Measurements from ENCODE around the gene AHCYL2. TPM values are rescaled to one million over a fixed set of nuclear protein-coding genes. Genes with fewer than 3 reads are reported as not detected.

AHCYL2 gene
- total RNA-seq, 1 donor from 2014 or later, result 39.3 TPM

DNA sequence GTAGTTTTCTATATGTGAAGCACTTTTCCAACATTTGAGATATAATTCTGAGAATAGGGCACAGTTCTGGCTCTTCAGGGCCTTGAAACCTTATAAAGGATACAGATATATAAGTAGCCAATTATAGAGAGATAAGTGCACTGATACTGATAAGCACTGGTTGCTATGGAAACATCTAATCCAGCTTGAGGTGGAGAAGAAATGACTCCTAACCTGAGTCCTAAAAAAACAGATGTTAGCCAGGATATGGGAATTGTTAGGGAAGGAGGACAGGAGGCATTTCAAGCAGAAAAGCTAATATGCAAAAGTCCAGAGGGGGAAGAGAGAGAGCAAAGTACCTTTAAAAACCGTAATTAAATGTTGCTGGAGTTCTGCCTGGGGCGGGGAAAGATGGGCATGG lies 240.2 kb downstream of the AHCYL2 start:
- no peaks in the 10 kb centered on the region for H3K27me3 ChIP-seq
- H3K9me3 ChIP-seq (ENCODE audit: low read depth), result no peaks in the 10 kb centered on the region
- Mint-ChIP-seq H3K27me3 (ENCODE audit: insufficient read depth, low read depth) (no peaks in the 10 kb centered on the region), H3K9me3 (no peaks in the 10 kb centered on the region), H3K4me1 (no peaks in the 10 kb centered on the region), H3K27ac (no peak overlapping the region), H3K36me3 (peaks cover 2% of the 10 kb centered on the region), H3K4me3 (no peak overlapping the region)
- H3K79me2 ChIP-seq (ENCODE audit: low read depth), result no peaks in the 10 kb centered on the region
- H3K4me3 ChIP-seq, result no peak overlapping the region
- no peak overlapping the region for H3K4me2 ChIP-seq
- H3K27ac ChIP-seq, result no peak overlapping the region
- no peaks in the 10 kb centered on the region for H3K4me1 ChIP-seq
- no peak for DNase-seq (ENCODE audit: low spot score)
- H4K20me1 ChIP-seq (ENCODE audit: low read depth), result no peaks in the 10 kb centered on the region
- TF ChIP-seq EZH2 (IDR thresholded peaks at IDR 0.05) (no peak), EZH2phosphoT487 (IDR thresholded peaks at IDR 0.05) (no peak)
- TF ChIP-seq, protein P1, sequence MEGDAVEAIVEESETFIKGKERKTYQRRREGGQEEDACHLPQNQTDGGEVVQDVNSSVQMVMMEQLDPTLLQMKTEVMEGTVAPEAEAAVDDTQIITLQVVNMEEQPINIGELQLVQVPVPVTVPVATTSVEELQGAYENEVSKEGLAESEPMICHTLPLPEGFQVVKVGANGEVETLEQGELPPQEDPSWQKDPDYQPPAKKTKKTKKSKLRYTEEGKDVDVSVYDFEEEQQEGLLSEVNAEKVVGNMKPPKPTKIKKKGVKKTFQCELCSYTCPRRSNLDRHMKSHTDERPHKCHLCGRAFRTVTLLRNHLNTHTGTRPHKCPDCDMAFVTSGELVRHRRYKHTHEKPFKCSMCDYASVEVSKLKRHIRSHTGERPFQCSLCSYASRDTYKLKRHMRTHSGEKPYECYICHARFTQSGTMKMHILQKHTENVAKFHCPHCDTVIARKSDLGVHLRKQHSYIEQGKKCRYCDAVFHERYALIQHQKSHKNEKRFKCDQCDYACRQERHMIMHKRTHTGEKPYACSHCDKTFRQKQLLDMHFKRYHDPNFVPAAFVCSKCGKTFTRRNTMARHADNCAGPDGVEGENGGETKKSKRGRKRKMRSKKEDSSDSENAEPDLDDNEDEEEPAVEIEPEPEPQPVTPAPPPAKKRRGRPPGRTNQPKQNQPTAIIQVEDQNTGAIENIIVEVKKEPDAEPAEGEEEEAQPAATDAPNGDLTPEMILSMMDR (IDR thresholded peaks at IDR 0.05), result no peak
- H3K9ac ChIP-seq, result no peak overlapping the region
- H3F3A ChIP-seq (ENCODE audit: low read depth), result no peaks in the 10 kb centered on the region
- no peaks in the 10 kb centered on the region for H3K36me3 ChIP-seq
- no peak overlapping the region for H2AFZ ChIP-seq (replicated peaks)

DNA sequence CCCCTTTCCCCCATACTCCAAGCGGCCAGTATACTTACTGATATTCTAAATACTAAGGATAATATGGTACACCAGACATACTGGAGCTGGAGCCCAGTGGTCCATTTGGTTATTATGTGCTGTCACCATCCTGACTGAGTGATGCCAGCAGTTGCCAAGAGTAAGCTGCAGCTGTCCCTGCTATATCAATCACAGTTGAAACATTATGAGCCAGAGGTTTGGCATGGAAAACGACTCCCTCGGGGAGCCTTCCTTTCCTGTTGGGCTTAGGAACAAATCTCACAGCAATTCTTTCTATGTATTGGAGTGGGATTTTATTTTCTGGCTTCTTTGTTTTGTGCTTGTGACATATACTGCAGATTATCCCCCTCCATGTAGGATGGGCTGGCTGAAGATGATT lies 242.0 kb downstream of the AHCYL2 start:
- TF ChIP-seq, protein P1 (IDR thresholded peaks at IDR 0.05), result no peak
- TF ChIP-seq EZH2 (IDR thresholded peaks at IDR 0.05) (no peak), EZH2phosphoT487 (IDR thresholded peaks at IDR 0.05) (no peak)
- Histone ChIP-seq H3K4me3 (no peak overlapping the region), H3K27me3 (no peaks in the 10 kb centered on the region), H4K20me1 (ENCODE audit: low read depth) (no peaks in the 10 kb centered on the region), H3K36me3 (no peaks in the 10 kb centered on the region), H3K79me2 (ENCODE audit: low read depth) (no peaks in the 10 kb centered on the region), H3K9me3 (ENCODE audit: low read depth) (no peaks in the 10 kb centered on the region), H3K9ac (no peak overlapping the region), H3K4me1 (no peaks in the 10 kb centered on the region), H3K4me2 (no peak overlapping the region), H2AFZ (replicated peaks) (no peak overlapping the region), H3K27ac (no peak overlapping the region), H3F3A (ENCODE audit: low read depth) (no peaks in the 10 kb centered on the region)
- Mint-ChIP-seq H3K27me3 (ENCODE audit: insufficient read depth, low read depth) (no peaks in the 10 kb centered on the region), H3K4me3 (no peak overlapping the region), H3K27ac (no peak overlapping the region), H3K36me3 (peaks cover 2% of the 10 kb centered on the region), H3K4me1 (no peaks in the 10 kb centered on the region), H3K9me3 (no peaks in the 10 kb centered on the region)
- no peak for DNase-seq (ENCODE audit: low spot score)

DNA sequence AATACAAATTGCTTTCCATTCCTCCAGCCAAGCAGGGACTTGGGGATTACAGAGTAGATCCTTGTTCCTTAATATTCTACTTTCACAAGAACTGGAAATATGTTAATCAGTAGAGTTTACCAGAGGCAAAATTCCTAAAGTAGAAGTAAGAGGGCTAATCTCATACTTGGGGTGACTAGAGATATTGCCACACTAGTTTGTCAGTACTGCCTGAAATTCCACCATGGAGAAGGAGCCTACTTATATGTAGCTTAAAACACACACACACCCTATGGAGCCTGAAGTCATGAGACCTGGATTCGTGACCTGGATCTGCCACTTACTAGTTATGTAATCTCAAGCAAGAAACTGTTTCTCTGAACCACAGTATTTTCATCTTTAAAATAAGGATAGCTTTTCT lies 243.3 kb downstream of the AHCYL2 start:
- peaks cover 2% of the 10 kb centered on the region for H3K36me3 Mint-ChIP-seq
- Histone ChIP-seq H3K27ac (no peak overlapping the region), H3K9me3 (ENCODE audit: low read depth) (no peaks in the 10 kb centered on the region), H3F3A (ENCODE audit: low read depth) (no peaks in the 10 kb centered on the region), H3K4me3 (no peak overlapping the region), H3K4me2 (no peak overlapping the region), H2AFZ (replicated peaks) (no peak overlapping the region), H3K4me1 (no peaks in the 10 kb centered on the region), H3K9ac (no peak overlapping the region), H4K20me1 (ENCODE audit: low read depth) (no peaks in the 10 kb centered on the region), H3K79me2 (ENCODE audit: low read depth) (no peaks in the 10 kb centered on the region), H3K36me3 (no peaks in the 10 kb centered on the region), H3K27me3 (no peaks in the 10 kb centered on the region)
- H3K4me1 Mint-ChIP-seq, result no peaks in the 10 kb centered on the region
- H3K9me3 Mint-ChIP-seq, result no peaks in the 10 kb centered on the region
- no peak overlapping the region for H3K27ac Mint-ChIP-seq
- DNase-seq (ENCODE audit: low spot score), result no peak
- no peaks in the 10 kb centered on the region for H3K27me3 Mint-ChIP-seq (ENCODE audit: insufficient read depth, low read depth)
- TF ChIP-seq, protein P1 (IDR thresholded peaks at IDR 0.05), result no peak
- no peak for TF ChIP-seq EZH2 (IDR thresholded peaks at IDR 0.05)
- no peak for TF ChIP-seq EZH2phosphoT487 (IDR thresholded peaks at IDR 0.05)
- no peak overlapping the region for H3K4me3 Mint-ChIP-seq
